ENCODE results near the gene SSBP4.
A peak's percentile ranks its signal among the peaks of the same experiment; 100 is the strongest.

SSBP4 gene

GRCh38 chr19:18392417-18392816 is 26.8 kb upstream of the SSBP4 start:
- ChIA-PET POLR2A (ENCODE audit: low non-redundant PET) (no interaction called here), CTCF (interaction anchor here (0.6 kb wide), 1 partner anchor 29 kb away, joined by 3 read pairs; no protein-coding TSS in a partner anchor)
- H3K27ac ChIP-seq = peak overlapping the region; percentile 57
- DNase-seq (ENCODE audit: low spot score) = no peak
- TF ChIP-seq, protein P1, sequence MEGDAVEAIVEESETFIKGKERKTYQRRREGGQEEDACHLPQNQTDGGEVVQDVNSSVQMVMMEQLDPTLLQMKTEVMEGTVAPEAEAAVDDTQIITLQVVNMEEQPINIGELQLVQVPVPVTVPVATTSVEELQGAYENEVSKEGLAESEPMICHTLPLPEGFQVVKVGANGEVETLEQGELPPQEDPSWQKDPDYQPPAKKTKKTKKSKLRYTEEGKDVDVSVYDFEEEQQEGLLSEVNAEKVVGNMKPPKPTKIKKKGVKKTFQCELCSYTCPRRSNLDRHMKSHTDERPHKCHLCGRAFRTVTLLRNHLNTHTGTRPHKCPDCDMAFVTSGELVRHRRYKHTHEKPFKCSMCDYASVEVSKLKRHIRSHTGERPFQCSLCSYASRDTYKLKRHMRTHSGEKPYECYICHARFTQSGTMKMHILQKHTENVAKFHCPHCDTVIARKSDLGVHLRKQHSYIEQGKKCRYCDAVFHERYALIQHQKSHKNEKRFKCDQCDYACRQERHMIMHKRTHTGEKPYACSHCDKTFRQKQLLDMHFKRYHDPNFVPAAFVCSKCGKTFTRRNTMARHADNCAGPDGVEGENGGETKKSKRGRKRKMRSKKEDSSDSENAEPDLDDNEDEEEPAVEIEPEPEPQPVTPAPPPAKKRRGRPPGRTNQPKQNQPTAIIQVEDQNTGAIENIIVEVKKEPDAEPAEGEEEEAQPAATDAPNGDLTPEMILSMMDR (conservative IDR thresholded peaks at IDR 0.05; ENCODE audit: low read depth) = no peak

DNA sequence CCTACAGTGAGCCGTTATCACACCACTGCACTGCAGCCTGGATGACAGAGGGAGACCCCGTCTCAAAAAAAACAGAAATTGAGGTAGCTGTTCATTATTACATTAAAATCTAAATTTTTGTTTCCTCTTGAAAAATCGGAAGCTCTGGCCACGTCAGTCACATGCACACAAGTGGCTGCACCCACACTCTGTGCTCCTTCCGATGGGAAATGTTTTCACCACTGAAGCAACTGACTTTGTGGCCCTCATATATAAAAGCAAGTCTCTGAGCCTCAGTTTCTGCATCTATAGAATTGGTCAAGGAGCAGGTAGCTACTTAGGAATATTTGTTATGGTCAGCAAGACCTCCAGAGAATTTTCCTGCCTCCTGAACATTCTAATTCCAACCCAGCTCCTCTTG is 26.3 kb upstream of the SSBP4 start:
- no peak for DNase-seq (ENCODE audit: low spot score)
- TF ChIP-seq, protein P1 (conservative IDR thresholded peaks at IDR 0.05; ENCODE audit: low read depth) = no peak
- H3K27ac ChIP-seq = peak overlapping the region; percentile 57
- POLR2A ChIA-PET (ENCODE audit: low non-redundant PET) = no interaction called here
- CTCF ChIA-PET = interaction anchor here (0.6 kb wide), 1 partner anchor 30 kb away, joined by 3 read pairs; no protein-coding TSS in a partner anchor

GRCh38 chr19:18393836-18394235 is 25.4 kb upstream of the SSBP4 start:
- CTCF ChIA-PET = interaction anchor here (0.6 kb wide), 1 partner anchor 17 kb away, joined by 3 read pairs; no protein-coding TSS in a partner anchor
- POLR2A ChIA-PET (ENCODE audit: low non-redundant PET) = no interaction called here
- TF ChIP-seq, protein P1 (conservative IDR thresholded peaks at IDR 0.05; ENCODE audit: low read depth) = no peak
- no peak for DNase-seq (ENCODE audit: low spot score)
- H3K27ac ChIP-seq = no peak overlapping the region

GRCh38 chr19:18396471-18397241 is 22.5 kb upstream of the SSBP4 start:
- ChIA-PET POLR2A (ENCODE audit: low non-redundant PET) (no interaction called here), CTCF (no interaction called here)
- TF ChIP-seq, protein P1 (conservative IDR thresholded peaks at IDR 0.05; ENCODE audit: low read depth) = no peak
- 0 out of 2 replicates have a peak overlapping the region, but pooled peaks have one; percentile 3 for H3K27ac ChIP-seq
- DNase-seq (ENCODE audit: low spot score) = no peak

DNA sequence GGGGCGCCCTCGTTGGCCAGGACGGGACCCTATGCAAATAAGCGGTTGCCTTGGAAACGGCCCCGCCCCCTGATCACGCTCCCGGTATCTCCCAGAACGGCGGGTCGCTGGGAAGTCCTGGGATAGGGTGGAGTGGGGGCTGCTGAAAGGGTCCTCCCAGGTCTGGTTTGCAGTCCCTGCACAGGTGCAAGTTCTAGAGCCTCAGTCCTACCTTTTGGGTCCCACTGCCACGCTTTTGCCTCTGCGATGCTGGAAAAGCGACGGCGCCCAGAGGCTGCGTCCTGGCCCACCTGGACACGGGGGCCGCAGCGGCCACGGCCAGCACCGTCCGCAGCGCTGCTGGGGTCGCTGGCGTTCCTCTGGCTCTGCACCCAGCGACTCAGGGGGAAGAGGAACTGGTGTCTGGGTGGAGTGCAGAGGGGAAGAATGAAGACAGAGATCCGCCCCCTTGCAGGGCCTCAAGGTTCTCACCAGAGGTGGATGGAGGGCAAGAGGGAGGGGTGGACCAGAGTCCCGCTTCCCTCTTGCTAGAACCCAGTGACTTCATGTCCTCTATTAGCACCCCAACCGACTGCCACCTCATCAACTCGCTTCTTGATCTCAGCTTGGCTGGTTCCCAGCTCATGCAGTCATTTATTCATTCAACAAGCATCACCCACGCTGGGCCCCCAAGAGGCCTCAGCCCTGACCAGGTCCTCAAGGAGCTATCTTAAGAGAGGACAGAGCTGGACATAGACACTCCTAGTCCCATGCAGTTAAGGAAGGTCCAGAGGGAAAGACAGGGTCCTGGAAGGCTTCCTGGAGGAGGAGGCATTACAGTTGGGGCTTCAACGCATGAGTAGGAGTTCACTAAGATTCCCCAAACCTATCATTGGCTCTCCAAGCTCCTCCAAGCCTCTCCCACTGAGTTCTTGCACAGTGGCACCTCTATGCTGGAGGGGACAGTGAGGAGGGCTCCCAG is 21.7 kb upstream of the SSBP4 start, which contains the start of gene LRRC25:
LRRC25 (minus strand) TSS at position 381 of the 961 bp plus-strand sequence. CDS start 659 bp downstream, outside the sequence.
- no peak for DNase-seq (ENCODE audit: low spot score)
- H3K27ac ChIP-seq = peak within 1 kb of the TSS; percentile 64
- ChIA-PET CTCF (no interaction called here), POLR2A (ENCODE audit: low non-redundant PET) (no interaction called here)
- TF ChIP-seq, protein P1 (conservative IDR thresholded peaks at IDR 0.05; ENCODE audit: low read depth) = no peak

GRCh38 chr19:18399008-18399407 is 20.2 kb upstream of the SSBP4 start:
- CTCF ChIA-PET = no interaction called here
- H3K27ac ChIP-seq = peak overlapping the region; percentile 64

More at GRCh38 chr19:18399008-18399407, 20.2 kb upstream of the SSBP4 start:
- DNase-seq (ENCODE audit: low spot score) = no peak
- POLR2A ChIA-PET (ENCODE audit: low non-redundant PET) = interaction anchor here (1.0 kb wide), 1 partner anchor 9 kb away, joined by 3 read pairs; no protein-coding TSS in a partner anchor
- TF ChIP-seq, protein P1 (conservative IDR thresholded peaks at IDR 0.05; ENCODE audit: low read depth) = no peak

Data from RWPE1 (cell line).